Epidermal melanocyte (primary cell): ENCODE measurements around the gene OXNAD1.

Experiments
- DNase-seq: peaks from one replicate; pipeline ENCODE4 v3.0.0; 2011; ENCODE audit warnings: low spot score; ENCODE audit not compliant: insufficient read length

OXNAD1 gene

GRCh38 chr3:16264708-16265454 lies at the start of gene OXNAD1, which contains the start of gene DPH3:
Gene OXNAD1 (plus strand): TSS chr3:16265212. CDS start chr3:16270953, 5,741 bp downstream.
Gene DPH3 (minus strand): TSS chr3:16264943. CDS start chr3:16264876, 67 bp downstream.
- peak; percentile 89 for DNase-seq

- DNase-seq: no peak
Observed at GRCh38 chr3:16216373-16216935, 48.6 kb upstream of the OXNAD1 start.

- DNase-seq: no peak
Observed at GRCh38 chr3:16219777-16220176, 45.2 kb upstream of the OXNAD1 start.

- DNase-seq: no peak
Observed at GRCh38 chr3:16221990-16222389, 43.0 kb upstream of the OXNAD1 start.

- DNase-seq: no peak
Observed at GRCh38 chr3:16222547-16222946, 42.5 kb upstream of the OXNAD1 start.

- no peak for DNase-seq
Observed at GRCh38 chr3:16224325-16224724, 40.7 kb upstream of the OXNAD1 start.

- DNase-seq: no peak
Observed at GRCh38 chr3:16227566-16227965, 37.4 kb upstream of the OXNAD1 start.

GRCh38 chr3:16229681-16230080 lies 35.3 kb upstream of the OXNAD1 start:
- no peak for DNase-seq

- no peak for DNase-seq
Observed at GRCh38 chr3:16231983-16232382, 33.0 kb upstream of the OXNAD1 start.

- no peak for DNase-seq
Observed at GRCh38 chr3:16233806-16234205, 31.2 kb upstream of the OXNAD1 start.

- no peak for DNase-seq
Observed at GRCh38 chr3:16234281-16234680, 30.7 kb upstream of the OXNAD1 start.

- DNase-seq: no peak
Observed at GRCh38 chr3:16236030-16236639, 28.9 kb upstream of the OXNAD1 start.

- no peak for DNase-seq
Observed at GRCh38 chr3:16236856-16237393, 28.1 kb upstream of the OXNAD1 start.

GRCh38 chr3:16239086-16239770 lies 25.8 kb upstream of the OXNAD1 start:
- no peak for DNase-seq

- no peak for DNase-seq
Observed at GRCh38 chr3:16239780-16240179, 25.2 kb upstream of the OXNAD1 start.

- DNase-seq: peak; percentile 36
Observed at GRCh38 chr3:16240229-16241023, 24.6 kb upstream of the OXNAD1 start.

GRCh38 chr3:16241225-16241624 lies 23.8 kb upstream of the OXNAD1 start:
- no peak for DNase-seq

- no peak for DNase-seq
Observed at GRCh38 chr3:16242177-16242576, 22.8 kb upstream of the OXNAD1 start.

- no peak for DNase-seq
Observed at GRCh38 chr3:16243706-16244490, 21.1 kb upstream of the OXNAD1 start.

- no peak for DNase-seq
Observed at GRCh38 chr3:16245609-16246008, 19.4 kb upstream of the OXNAD1 start.
